ENCODE data around the gene CRISPLD2.
A peak's percentile ranks its signal among the peaks of the same experiment; 100 is the strongest.

The CRISPLD2 gene, protein sequence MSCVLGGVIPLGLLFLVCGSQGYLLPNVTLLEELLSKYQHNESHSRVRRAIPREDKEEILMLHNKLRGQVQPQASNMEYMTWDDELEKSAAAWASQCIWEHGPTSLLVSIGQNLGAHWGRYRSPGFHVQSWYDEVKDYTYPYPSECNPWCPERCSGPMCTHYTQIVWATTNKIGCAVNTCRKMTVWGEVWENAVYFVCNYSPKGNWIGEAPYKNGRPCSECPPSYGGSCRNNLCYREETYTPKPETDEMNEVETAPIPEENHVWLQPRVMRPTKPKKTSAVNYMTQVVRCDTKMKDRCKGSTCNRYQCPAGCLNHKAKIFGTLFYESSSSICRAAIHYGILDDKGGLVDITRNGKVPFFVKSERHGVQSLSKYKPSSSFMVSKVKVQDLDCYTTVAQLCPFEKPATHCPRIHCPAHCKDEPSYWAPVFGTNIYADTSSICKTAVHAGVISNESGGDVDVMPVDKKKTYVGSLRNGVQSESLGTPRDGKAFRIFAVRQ

DNA sequence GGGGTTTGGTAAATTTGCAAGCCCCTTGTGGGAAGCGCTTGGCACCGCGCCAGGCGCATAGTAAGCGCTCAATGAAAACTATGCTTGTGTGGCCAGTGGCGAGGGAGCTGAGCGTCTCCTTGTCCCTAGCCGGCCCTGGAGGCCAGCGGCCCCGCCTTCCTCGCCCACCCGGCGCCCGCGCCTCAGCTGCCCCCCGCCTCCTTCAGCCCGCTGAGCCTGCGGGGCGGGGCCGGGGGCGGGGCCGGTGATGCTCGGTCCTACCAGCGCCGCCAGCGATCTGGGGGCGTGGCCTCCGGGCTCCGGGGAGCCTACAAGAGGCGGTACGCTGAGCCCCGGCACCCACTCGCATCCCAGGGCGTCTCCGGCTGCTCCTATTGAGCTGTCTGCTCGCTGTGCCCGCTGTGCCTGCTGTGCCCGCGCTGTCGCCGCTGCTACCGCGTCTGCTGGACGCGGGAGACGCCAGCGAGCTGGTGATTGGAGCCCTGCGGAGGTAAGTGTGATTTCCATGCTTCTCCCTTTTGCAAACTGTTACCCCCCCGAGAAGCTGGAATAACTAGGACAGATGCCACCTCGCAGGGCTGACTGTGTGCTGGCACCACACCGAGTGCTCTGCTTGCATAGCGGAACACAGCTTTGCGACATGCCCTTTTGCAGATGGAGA, at the start of gene CRISPLD2:
Gene CRISPLD2, plus strand, starts transcription at position 342 of the 661 bp plus-strand sequence. CDS start 18,511 bp downstream, outside the sequence.
- FAIRE-seq = peak; percentile 96
- DNase-seq (ENCODE audit: insufficient read length, low spot score) = peak; percentile 96

DNA sequence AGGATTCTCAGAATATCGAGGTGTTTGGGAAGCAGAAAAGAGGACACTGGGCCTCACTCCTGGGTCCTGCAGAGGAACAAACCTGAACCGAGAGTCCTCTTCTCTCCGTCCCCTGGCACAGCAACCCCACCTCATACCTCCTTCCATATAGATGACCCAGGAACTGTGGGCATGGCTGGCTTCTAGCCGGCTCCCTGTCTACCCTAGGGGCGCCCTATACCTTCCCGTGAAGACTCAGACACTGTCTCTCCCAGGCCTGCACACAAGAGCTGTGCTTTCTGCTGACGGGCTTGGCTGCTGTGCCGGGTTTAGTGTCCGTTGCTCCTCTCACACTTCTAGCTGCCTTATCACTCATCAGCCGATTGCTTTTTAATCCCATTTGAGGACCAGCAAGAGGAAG, 46.5 kb upstream of the CRISPLD2 start:
- FAIRE-seq (no peak), DNase-seq (ENCODE audit: insufficient read length, low spot score) (no peak)

DNA sequence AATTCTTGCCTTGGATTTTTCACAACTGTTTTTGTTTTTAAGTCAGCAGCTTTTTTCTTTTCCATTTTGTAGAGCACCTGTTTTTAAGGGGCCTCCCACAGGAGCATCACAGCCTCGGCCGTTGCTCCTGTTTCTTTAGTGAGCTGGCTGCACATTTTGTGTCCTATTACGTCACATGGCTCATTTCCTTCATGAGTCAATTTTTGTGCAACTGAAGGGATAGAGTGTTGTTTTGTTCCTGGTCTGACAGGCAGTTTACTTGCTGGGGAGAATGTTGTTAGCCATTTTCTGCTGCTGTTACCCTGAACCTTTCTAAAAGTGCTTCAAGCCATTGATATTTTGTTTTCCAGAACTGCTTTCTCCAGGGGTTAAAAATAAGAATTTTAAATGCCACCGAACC, 45.0 kb upstream of the CRISPLD2 start:
- FAIRE-seq (no peak), DNase-seq (ENCODE audit: insufficient read length, low spot score) (no peak)

DNA sequence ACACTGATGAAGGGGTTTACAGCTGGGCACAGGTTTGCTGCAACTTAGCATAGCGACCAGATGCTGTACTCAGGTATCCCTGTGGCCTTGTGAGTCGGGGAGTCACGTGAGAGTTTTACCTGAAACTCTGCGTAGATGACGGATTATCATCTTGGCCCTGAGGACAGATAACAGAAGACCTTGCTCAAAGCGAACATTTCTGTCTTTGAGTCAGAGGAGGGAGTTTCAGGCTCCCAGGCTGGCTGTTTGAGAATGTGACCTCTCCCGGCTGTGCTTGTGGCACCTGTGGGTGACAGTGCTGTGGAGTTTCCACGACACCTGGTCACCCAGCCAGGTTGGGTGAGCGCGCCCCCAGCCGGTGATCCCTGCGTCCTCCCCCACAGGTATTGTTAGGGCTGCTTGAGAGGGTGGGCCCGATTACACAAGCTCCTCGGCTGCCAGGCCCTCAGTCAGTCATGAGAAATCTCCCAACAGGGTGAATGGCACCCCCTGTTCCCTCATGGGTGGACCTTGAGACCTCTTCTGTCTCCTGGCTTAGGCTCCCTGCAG, 44.4 kb upstream of the CRISPLD2 start:
- no peak for DNase-seq (ENCODE audit: insufficient read length, low spot score)
- no peak for FAIRE-seq

GRCh38 chr16:84777435-84777834, 42.4 kb upstream of the CRISPLD2 start:
- FAIRE-seq (no peak), DNase-seq (ENCODE audit: insufficient read length, low spot score) (no peak)

- FAIRE-seq (no peak), DNase-seq (ENCODE audit: insufficient read length, low spot score) (no peak)
These were observed 41.1 kb upstream of the CRISPLD2 start for GRCh38 chr16:84778720-84779119.

DNA sequence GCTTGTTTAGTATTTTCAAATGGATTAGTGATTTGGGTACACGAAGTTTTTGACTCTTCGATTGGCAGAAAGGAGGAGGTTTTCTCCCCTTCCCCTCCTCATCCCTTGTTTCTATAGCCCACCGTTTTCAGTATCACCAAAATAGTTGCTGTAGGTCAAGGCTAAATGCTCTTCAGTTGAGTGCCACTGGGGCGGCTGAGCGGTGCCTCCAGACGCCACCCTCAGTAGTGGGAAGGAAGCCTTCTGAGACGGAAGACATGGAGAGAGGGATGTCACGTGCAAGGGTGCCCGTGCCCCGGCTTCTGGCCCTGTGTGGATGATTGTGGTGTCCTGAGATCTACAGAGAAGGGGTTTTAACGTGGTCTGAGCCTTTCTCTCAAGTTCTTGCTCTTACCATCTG, 39.7 kb upstream of the CRISPLD2 start:
- DNase-seq (ENCODE audit: insufficient read length, low spot score) (no peak), FAIRE-seq (no peak)

DNA sequence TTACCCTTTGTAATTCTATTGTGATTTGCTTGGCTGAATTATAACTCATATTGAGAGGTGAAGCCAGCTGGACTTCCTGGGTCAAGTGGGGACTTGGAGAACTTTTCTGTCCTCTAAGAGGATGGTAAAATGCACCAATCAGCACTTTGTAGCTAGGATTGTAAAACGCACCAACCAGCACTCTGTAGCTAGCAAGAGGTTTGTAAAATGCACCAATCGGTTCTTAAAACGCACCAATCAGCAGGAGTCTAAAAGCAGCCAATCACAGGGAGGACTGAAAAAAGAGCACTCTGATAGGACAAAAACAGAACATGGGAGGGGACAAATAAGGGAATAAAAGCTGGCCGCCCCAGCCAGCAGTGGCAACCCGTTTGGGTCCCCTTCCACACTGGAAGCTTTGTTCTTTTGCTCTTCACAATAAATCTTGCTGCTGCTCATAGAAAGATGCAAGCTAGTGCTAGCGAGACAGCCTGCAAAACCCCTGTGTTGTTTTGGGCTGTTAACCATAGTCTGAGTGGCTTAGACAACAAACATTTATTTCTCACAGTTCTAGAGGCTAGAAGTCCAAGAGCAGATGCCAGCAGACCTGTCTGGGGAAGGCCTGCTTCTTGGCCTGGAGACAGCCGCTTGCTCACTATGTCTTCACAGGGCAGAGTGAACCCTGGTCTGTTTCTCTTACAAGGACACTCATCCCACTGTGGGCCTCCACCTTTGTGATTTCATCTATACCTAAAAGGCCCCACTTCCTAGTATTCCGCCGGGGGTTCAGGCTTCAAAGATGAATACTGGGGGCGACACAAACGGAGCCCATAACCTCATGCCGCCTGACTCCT, 39.0 kb upstream of the CRISPLD2 start:
- FAIRE-seq = no peak
- no peak for DNase-seq (ENCODE audit: insufficient read length, low spot score)

DNA sequence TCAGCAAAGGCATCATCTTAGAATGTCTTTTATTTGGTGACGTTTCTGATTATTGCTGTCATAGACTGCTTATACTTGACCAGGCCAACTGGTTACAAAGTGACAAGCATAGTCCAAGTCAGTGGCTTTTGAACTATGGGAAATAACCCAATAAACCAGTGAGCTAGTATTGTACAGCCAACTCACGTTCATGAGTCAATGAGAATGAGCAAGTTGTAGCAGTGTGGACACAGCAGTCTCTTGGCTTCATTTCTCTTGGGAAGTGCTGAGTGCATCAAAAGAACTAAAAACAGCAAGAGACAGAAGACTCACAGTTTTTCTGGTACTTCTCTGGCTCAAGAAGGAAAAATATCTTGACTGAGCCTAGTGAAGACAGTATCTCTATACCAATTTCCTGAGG, 36.9 kb upstream of the CRISPLD2 start:
- DNase-seq (ENCODE audit: insufficient read length, low spot score) (no peak), FAIRE-seq (no peak)

GRCh38 chr16:84785843-84786581, 33.8 kb upstream of the CRISPLD2 start:
- no peak for DNase-seq (ENCODE audit: insufficient read length, low spot score)
- no peak for FAIRE-seq

DNA sequence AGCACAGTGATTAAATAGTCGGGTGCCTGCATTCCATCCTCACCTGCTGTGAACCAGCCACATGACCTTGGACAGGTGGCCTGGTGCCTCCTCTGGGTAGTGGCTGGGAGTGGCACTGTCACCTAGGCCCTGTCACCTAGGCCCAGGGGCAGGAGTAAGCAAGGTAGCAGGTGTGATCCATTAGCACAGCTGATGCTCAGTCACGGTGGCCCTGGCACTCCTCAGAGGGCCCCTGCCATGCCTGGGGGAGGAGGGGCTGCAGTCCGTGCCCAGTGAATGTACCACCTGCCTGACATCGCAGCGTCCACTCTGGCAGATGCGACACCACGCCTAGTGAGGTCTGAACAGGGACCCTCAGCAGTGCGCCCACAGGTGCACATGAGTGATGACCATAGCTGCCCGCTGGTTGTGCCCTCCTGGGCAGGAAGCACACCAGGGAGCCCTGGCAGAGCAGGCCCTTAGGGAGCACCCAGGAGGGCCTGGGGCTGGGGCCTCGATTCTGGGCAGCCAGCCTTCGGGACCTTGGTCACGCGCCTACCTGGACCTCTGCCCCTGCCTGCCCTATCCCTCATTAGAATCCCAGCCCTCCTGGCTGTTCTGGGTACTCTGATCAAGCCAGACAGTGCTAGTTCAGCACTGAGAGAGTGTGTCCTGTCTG, 33.1 kb upstream of the CRISPLD2 start:
- FAIRE-seq = peak; percentile 67
- no peak for DNase-seq (ENCODE audit: insufficient read length, low spot score)

- FAIRE-seq (no peak), DNase-seq (ENCODE audit: insufficient read length, low spot score) (no peak)
These were observed 32.5 kb upstream of the CRISPLD2 start for GRCh38 chr16:84787263-84787622.

GRCh38 chr16:84788920-84789391, 30.8 kb upstream of the CRISPLD2 start:
- DNase-seq (ENCODE audit: insufficient read length, low spot score) (no peak), FAIRE-seq (no peak)

DNA sequence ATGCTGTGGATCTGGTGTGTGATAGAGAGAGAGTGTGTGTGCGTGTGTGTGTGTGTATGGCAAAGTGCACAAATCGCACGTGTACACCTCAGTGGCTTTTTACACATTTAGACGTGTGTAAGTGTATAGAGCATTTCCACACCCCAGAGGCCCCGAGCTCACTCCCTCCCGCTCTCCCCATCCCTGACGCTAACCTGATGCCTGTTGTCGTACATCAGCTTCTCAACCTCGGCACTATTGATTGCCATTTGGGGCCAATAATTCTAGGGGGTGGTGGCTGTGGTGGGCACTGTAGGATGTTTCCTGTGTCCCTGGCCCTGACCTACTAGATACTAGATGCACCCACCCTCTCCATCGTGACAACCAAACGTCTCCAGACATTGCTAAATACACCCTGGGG, 30.4 kb upstream of the CRISPLD2 start:
- peak; percentile 85 for FAIRE-seq

DNA sequence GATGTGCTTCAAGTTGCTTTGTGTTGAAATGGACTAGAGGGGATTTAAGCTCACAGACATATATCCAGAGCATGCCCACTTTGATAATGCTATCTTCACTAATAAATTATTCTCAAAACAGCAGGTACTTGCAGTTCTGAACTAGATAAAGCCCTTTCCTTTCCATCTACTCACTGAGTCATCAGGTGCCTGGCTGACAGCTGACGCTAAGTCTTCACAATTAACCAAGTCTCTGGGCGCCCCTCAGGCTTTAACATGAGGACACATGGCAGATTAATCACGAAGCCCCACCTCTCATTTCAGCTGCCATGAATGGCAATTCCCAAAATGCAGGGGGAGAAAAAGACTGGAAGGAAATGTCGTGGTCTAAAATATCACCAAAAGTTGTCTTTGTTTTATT, 29.5 kb upstream of the CRISPLD2 start:
- DNase-seq (ENCODE audit: insufficient read length, low spot score) (no peak), FAIRE-seq (no peak)

More for the DNA sequence above, 30.4 kb upstream of the CRISPLD2 start:
- DNase-seq (ENCODE audit: insufficient read length, low spot score) = no peak

DNA sequence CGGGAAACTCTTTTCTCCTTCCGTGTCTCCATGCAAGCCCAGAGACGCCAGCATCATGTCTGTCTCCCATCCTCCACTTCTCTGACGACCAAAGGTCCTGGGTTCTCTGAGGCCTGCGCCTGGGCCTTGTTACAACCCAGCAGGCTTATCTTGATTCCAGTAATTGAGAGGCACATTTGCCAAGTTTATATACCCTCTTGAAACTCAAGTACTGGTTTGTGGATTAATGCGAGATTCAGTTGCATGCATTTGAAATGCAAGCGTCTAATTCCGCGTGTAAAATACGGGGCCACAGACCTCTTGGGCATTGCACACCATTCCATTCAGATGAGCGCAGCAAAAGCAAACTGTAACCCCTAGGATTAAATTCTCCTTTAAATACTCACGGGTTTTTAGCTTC, 28.7 kb upstream of the CRISPLD2 start:
- FAIRE-seq = no peak
- no peak for DNase-seq (ENCODE audit: insufficient read length, low spot score)

- DNase-seq (ENCODE audit: insufficient read length, low spot score) (no peak), FAIRE-seq (no peak)
These were observed 28.3 kb upstream of the CRISPLD2 start for GRCh38 chr16:84791501-84791900.

DNA sequence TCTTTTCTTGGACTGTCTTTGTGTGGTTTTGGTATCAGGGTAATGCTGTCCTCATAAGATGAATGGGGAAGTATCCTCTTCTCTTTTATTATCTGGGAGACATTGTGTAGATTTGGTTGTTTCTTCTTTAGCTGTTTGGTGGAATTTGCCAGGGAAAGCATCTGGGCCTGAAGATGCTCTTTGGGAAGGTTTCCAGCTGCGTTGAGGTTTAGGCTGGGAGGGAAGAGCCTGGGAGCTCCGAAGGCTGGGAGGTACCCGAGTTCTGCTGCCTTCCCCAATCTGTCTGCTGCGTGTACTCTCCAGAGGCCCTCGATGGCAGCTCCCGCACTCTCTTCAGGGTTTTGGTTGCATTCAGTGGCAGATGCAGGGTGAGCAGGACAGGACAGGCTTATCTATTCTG, 25.6 kb upstream of the CRISPLD2 start:
- DNase-seq (ENCODE audit: insufficient read length, low spot score) (no peak), FAIRE-seq (no peak)

DNA sequence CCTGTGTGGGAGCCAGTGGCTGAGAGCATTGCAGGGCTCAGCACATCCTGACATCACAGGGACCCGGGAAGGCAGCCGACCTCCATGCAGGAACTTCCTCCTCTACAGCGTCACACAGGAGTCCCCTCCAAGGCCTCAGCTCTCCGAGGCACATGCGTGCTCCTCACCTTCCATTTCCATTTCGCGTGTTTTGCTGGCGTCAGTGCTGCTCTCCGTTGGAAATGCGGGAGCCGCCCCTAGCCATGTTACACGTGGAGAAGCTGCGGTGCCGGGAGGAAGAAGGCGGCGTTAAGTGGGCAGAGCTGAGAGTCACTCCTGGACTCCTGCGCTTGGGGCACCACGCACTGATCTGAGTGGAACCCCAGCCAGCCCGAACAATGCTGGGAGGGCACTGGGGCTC, 25.2 kb upstream of the CRISPLD2 start:
- FAIRE-seq (no peak), DNase-seq (ENCODE audit: insufficient read length, low spot score) (no peak)

Measured in HTR-8/SVneo (cell line).